HEK293 (cell line): ENCODE data around the gene ADSS1.
A peak's percentile ranks its signal among the peaks of the same experiment; 100 is the strongest.

Experiments used
- GLIS1 ChIP-seq: fragments of 450-650 bp; formaldehyde crosslinking; IDR thresholded peaks from 2 replicates; pipeline ENCODE4 v1.5.1; 2016; ENCODE audit warnings: missing biosample characterization, missing genetic modification characterization
- KLF9 ChIP-seq: fragments of 450-650 bp; formaldehyde crosslinking; IDR thresholded peaks from 2 replicates; pipeline ENCODE4 v1.5.1; 2016; ENCODE audit warnings: missing biosample characterization, missing genetic modification characterization, low read depth
- PRDM1 ChIP-seq: fragments of 450-650 bp; formaldehyde crosslinking; IDR thresholded peaks from 2 replicates; pipeline ENCODE4; 2016; ENCODE audit warnings: missing biosample characterization, missing genetic modification characterization
- TCF7L2 ChIP-seq: IDR thresholded peaks from 2 replicates; pipeline ENCODE4 v1.6.1; 2011; ENCODE audit warnings: low read depth, mild to moderate bottlenecking, inconsistent platforms, low read length, moderate library complexity, borderline replicate concordance
- WT1 ChIP-seq: fragments of 450-650 bp; formaldehyde crosslinking; IDR thresholded peaks from 2 replicates; pipeline ENCODE4 v1.5.1; 2016; ENCODE audit warnings: missing biosample characterization, missing genetic modification characterization
- YY1 ChIP-seq: fragments of 450-650 bp; formaldehyde crosslinking; IDR thresholded peaks from 2 replicates; pipeline ENCODE4 v1.5.1; 2018; ENCODE audit warnings: missing biosample characterization, missing genetic modification characterization
- ZBTB17 ChIP-seq: fragments of 450-650 bp; formaldehyde crosslinking; IDR thresholded peaks from 2 replicates; pipeline ENCODE4 v1.5.1; 2016; ENCODE audit warnings: missing biosample characterization, missing genetic modification characterization
- ZFP41 ChIP-seq: fragments of 450-650 bp; formaldehyde crosslinking; IDR thresholded peaks from 2 replicates; pipeline ENCODE4 v1.5.1; 2016; ENCODE audit warnings: missing biosample characterization, missing genetic modification characterization, borderline replicate concordance
- ZNF2 ChIP-seq: fragments of 450-650 bp; formaldehyde crosslinking; IDR thresholded peaks from 2 replicates; pipeline ENCODE4 v1.5.1; 2016; ENCODE audit warnings: missing biosample characterization, missing genetic modification characterization
- ZNF239 ChIP-seq: fragments of 450-650 bp; formaldehyde crosslinking; IDR thresholded peaks from 2 replicates; pipeline ENCODE4 v1.5.1; 2016; ENCODE audit warnings: missing biosample characterization, missing genetic modification characterization
- ZNF266 ChIP-seq: fragments of 450-650 bp; formaldehyde crosslinking; IDR thresholded peaks from 2 replicates; pipeline ENCODE4 v1.5.1; 2016; ENCODE audit warnings: missing biosample characterization, missing genetic modification characterization, low read depth
- ZNF302 ChIP-seq: fragments of 450-650 bp; formaldehyde crosslinking; IDR thresholded peaks from 2 replicates; pipeline ENCODE4 v1.5.1; 2016; ENCODE audit warnings: missing biosample characterization, missing genetic modification characterization, low read depth
- ZNF416 ChIP-seq: fragments of 450-650 bp; formaldehyde crosslinking; IDR thresholded peaks from 2 replicates; pipeline ENCODE4 v1.5.1; 2016; ENCODE audit warnings: missing biosample characterization, missing genetic modification characterization
- ZNF423 ChIP-seq: fragments of 450-650 bp; formaldehyde crosslinking; IDR thresholded peaks from 2 replicates; pipeline ENCODE4 v1.5.1; 2016; ENCODE audit warnings: missing biosample characterization, missing genetic modification characterization
- ZNF433 ChIP-seq: fragments of 450-650 bp; formaldehyde crosslinking; IDR thresholded peaks from 2 replicates; pipeline ENCODE4 v1.5.1; 2016; ENCODE audit warnings: missing biosample characterization, missing genetic modification characterization, low read depth
- ZNF530 ChIP-seq: fragments of 450-650 bp; formaldehyde crosslinking; IDR thresholded peaks from 2 replicates; pipeline ENCODE4 v1.5.1; 2016; ENCODE audit warnings: low read depth, missing biosample characterization, missing genetic modification characterization
- ZNF561 ChIP-seq: fragments of 450-650 bp; IDR thresholded peaks from 2 replicates; pipeline ENCODE4 v1.5.1; 2018; ENCODE audit warnings: missing biosample characterization, missing genetic modification characterization, borderline replicate concordance
- ZNF600 ChIP-seq: fragments of 450-650 bp; formaldehyde crosslinking; IDR thresholded peaks from 2 replicates; pipeline ENCODE4 v1.5.1; 2016; ENCODE audit warnings: missing biosample characterization, missing genetic modification characterization
- ZNF624 ChIP-seq: fragments of 450-650 bp; formaldehyde crosslinking; IDR thresholded peaks from 2 replicates; pipeline ENCODE4 v1.5.1; 2017; ENCODE audit warnings: missing biosample characterization, missing genetic modification characterization
- ZNF660 ChIP-seq: fragments of 450-650 bp; IDR thresholded peaks from 2 replicates; pipeline ENCODE4 v1.5.1; 2018; ENCODE audit warnings: missing biosample characterization, mild to moderate bottlenecking, missing genetic modification characterization
- ZNF776 ChIP-seq: fragments of 450-650 bp; formaldehyde crosslinking; IDR thresholded peaks from 2 replicates; pipeline ENCODE4 v1.5.0; 2017; ENCODE audit warnings: missing biosample characterization, missing genetic modification characterization, borderline replicate concordance
- ZSCAN30 ChIP-seq: fragments of 450-650 bp; IDR thresholded peaks from 2 replicates; pipeline ENCODE4 v1.5.1; 2018; ENCODE audit warnings: missing biosample characterization, mild to moderate bottlenecking, missing genetic modification characterization, moderate library complexity
- ZXDB ChIP-seq: fragments of 450-650 bp; formaldehyde crosslinking; IDR thresholded peaks from 2 replicates; pipeline ENCODE4 v1.5.1; 2016; ENCODE audit warnings: missing biosample characterization, missing genetic modification characterization
- TF ChIP-seq, protein P1 (sequence below): fragments of 450-650 bp; formaldehyde crosslinking; IDR thresholded peaks from 2 replicates; pipeline ENCODE4 v1.5.1; 2016; ENCODE audit warnings: missing biosample characterization, missing genetic modification characterization
- TF ChIP-seq, protein P2 (sequence below): fragments of 450-650 bp; formaldehyde crosslinking; IDR thresholded peaks from 2 replicates; pipeline ENCODE4 v1.5.1; 2016; ENCODE audit warnings: missing biosample characterization, missing genetic modification characterization
- TF ChIP-seq, protein P3 (sequence below): fragments of 450-650 bp; formaldehyde crosslinking; IDR thresholded peaks from 2 replicates; pipeline ENCODE4; 2016; ENCODE audit warnings: missing biosample characterization, missing genetic modification characterization
- TF ChIP-seq, protein P4 (sequence below): fragments of 450-650 bp; formaldehyde crosslinking; IDR thresholded peaks from 2 replicates; pipeline ENCODE4 v1.5.1; 2016; ENCODE audit warnings: missing biosample characterization, missing genetic modification characterization
- TF ChIP-seq, protein P5 (sequence below): fragments of 450-650 bp; formaldehyde crosslinking; IDR thresholded peaks from 2 replicates; pipeline ENCODE4 v1.5.1; 2016; ENCODE audit warnings: missing biosample characterization, missing genetic modification characterization
- TF ChIP-seq, protein P6 (sequence below): fragments of 450-650 bp; formaldehyde crosslinking; IDR thresholded peaks from 2 replicates; pipeline ENCODE4 v1.5.1; 2016; ENCODE audit warnings: missing biosample characterization, missing genetic modification characterization, borderline replicate concordance

Gene ADSS1

DNA sequence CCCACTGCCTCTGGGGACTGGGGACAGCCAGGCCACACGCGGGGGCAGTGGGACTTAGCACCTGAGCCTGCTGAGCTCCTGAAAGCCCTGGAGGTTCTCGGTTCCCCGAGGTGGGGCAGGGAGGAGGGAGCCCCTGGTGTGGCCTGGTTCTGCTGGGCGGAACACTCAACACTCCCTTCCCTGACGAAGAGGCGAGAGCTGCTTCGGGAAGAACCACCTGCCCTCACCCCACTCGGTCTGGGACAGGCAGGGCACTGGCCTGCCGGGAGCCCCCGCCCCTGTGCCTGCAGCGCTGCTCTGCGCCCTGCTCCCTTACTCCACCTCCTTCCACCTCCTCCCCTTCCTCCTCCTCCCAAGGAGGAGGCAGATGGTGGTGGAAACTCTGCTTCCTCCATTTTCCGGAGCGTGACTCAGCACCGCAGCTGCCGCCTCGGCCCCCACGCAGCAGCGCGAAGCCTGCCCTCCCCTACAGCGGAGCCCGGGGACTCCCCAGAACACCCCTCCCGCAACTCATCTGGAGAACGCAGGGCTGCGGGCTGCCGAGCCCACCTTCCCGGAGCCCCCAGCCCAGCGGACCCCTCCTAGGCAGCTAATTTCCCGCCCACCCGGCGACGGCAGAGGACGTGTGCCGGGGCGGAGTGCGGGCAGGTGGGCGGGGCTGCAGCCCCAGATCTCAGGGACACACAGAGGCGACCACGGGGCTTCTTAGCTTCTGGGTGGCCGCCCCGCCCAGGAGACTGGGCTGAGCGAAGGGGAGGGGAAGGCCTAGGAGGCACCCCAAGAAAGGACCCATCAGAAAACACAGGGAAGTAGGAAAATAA is 46.3 kb upstream of the ADSS1 start (continued):
- TF ChIP-seq ZFP41 (no peak), ZXDB (tag by site-specific recombination) (peak; percentile 91), ZNF302 (tag by site-specific recombination) (no peak), ZNF624 (tag by site-specific recombination) (no peak), GLIS1 (peak; percentile 88), ZNF433 (no peak), ZNF530 (tag by site-specific recombination) (no peak), ZSCAN30 (tag by site-specific recombination) (peak; percentile 42; the same call in 1 of the 2 replicates), ZNF416 (tag by site-specific recombination) (no peak), ZNF600 (tag by site-specific recombination) (peak; percentile 96), ZNF239 (tag by site-specific recombination) (no peak), PRDM1 (tag by site-specific recombination) (no peak), WT1 (peak; percentile 29; the same call in 1 of the 2 replicates), YY1 (tag by site-specific recombination) (peak; percentile 82; the same call in 1 of the 2 replicates), ZNF266 (no peak), ZBTB17 (peak; percentile 88), ZNF2 (tag by site-specific recombination) (peak; percentile 91), ZNF776 (no peak), ZNF660 (tag by site-specific recombination) (peak; percentile 74; the same call in 1 of the 2 replicates), TCF7L2 (no peak), ZNF561 (peak; percentile 27; the same call in 1 of the 2 replicates), KLF9 (tag by site-specific recombination) (peak; percentile 94), ZNF423 (tag by site-specific recombination) (no peak)
- TF ChIP-seq, protein P1, sequence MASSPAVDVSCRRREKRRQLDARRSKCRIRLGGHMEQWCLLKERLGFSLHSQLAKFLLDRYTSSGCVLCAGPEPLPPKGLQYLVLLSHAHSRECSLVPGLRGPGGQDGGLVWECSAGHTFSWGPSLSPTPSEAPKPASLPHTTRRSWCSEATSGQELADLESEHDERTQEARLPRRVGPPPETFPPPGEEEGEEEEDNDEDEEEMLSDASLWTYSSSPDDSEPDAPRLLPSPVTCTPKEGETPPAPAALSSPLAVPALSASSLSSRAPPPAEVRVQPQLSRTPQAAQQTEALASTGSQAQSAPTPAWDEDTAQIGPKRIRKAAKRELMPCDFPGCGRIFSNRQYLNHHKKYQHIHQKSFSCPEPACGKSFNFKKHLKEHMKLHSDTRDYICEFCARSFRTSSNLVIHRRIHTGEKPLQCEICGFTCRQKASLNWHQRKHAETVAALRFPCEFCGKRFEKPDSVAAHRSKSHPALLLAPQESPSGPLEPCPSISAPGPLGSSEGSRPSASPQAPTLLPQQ: peak; percentile 90
- TF ChIP-seq, protein P2, sequence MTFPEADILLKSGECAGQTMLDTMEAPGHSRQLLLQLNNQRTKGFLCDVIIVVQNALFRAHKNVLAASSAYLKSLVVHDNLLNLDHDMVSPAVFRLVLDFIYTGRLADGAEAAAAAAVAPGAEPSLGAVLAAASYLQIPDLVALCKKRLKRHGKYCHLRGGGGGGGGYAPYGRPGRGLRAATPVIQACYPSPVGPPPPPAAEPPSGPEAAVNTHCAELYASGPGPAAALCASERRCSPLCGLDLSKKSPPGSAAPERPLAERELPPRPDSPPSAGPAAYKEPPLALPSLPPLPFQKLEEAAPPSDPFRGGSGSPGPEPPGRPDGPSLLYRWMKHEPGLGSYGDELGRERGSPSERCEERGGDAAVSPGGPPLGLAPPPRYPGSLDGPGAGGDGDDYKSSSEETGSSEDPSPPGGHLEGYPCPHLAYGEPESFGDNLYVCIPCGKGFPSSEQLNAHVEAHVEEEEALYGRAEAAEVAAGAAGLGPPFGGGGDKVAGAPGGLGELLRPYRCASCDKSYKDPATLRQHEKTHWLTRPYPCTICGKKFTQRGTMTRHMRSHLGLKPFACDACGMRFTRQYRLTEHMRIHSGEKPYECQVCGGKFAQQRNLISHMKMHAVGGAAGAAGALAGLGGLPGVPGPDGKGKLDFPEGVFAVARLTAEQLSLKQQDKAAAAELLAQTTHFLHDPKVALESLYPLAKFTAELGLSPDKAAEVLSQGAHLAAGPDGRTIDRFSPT (tag by site-specific recombination): peak; percentile 46; the same call in 1 of the 2 replicates
- TF ChIP-seq, protein P3, sequence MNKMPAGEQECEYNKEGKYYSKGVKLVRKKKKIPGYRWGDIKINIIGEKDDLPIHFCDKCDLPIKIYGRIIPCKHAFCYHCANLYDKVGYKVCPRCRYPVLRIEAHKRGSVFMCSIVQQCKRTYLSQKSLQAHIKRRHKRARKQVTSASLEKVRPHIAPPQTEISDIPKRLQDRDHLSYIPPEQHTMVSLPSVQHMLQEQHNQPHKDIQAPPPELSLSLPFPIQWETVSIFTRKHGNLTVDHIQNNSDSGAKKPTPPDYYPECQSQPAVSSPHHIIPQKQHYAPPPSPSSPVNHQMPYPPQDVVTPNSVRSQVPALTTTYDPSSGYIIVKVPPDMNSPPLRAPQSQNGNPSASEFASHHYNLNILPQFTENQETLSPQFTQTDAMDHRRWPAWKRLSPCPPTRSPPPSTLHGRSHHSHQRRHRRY: no peak
- TF ChIP-seq, protein P4, sequence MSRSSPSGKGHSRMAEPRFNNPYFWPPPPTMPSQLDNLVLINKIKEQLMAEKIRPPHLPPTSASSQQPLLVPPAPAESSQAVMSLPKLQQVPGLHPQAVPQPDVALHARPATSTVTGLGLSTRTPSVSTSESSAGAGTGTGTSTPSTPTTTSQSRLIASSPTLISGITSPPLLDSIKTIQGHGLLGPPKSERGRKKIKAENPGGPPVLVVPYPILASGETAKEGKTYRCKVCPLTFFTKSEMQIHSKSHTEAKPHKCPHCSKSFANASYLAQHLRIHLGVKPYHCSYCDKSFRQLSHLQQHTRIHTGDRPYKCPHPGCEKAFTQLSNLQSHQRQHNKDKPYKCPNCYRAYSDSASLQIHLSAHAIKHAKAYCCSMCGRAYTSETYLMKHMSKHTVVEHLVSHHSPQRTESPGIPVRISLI (tag by site-specific recombination): no peak
- TF ChIP-seq, protein P5, sequence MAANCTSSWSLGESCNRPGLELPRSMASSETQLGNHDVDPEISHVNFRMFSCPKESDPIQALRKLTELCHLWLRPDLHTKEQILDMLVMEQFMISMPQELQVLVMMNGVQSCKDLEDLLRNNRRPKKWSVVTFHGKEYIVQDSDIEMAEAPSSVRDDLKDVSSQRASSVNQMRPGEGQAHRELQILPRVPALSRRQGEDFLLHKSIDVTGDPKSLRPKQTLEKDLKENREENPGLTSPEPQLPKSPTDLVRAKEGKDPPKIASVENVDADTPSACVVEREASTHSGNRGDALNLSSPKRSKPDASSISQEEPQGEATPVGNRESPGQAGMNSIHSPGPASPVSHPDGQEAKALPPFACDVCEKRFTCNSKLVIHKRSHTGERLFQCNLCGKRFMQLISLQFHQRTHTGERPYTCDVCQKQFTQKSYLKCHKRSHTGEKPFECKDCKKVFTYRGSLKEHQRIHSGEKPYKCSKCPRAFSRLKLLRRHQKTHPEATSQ (tag by site-specific recombination): peak; percentile 74
- TF ChIP-seq, protein P6, sequence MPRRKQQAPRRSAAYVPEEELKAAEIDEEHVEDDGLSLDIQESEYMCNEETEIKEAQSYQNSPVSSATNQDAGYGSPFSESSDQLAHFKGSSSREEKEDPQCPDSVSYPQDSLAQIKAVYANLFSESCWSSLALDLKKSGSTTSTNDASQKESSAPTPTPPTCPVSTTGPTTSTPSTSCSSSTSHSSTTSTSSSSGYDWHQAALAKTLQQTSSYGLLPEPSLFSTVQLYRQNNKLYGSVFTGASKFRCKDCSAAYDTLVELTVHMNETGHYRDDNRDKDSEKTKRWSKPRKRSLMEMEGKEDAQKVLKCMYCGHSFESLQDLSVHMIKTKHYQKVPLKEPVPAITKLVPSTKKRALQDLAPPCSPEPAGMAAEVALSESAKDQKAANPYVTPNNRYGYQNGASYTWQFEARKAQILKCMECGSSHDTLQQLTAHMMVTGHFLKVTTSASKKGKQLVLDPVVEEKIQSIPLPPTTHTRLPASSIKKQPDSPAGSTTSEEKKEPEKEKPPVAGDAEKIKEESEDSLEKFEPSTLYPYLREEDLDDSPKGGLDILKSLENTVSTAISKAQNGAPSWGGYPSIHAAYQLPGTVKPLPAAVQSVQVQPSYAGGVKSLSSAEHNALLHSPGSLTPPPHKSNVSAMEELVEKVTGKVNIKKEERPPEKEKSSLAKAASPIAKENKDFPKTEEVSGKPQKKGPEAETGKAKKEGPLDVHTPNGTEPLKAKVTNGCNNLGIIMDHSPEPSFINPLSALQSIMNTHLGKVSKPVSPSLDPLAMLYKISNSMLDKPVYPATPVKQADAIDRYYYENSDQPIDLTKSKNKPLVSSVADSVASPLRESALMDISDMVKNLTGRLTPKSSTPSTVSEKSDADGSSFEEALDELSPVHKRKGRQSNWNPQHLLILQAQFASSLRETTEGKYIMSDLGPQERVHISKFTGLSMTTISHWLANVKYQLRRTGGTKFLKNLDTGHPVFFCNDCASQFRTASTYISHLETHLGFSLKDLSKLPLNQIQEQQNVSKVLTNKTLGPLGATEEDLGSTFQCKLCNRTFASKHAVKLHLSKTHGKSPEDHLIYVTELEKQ (tag by site-specific recombination): 0 out of 2 replicates have a peak, but pooled peaks have one; percentile 53
